Smooth muscle cell (in vitro differentiated cells): Measurements from ENCODE around the gene RAD51B. TPM values are rescaled to one million over a fixed set of nuclear protein-coding genes. Genes with fewer than 3 reads are reported as not detected.

Source experiments
- DNase-seq: peaks from one replicate; lab custom pipeline; 2025; ENCODE audit not compliant: unreplicated experiment; lab: John Stamatoyannopoulos, UW
- H2AFZ ChIP-seq: fragments of 200-600 bp; sonication (generic); 2 replicates; pipeline ENCODE4 v1.6.0; 2016; ENCODE audit warnings: antibody characterized with exemption, low read depth, mild to moderate bottlenecking
- H3F3A ChIP-seq: fragments of 200-600 bp; sonication (generic); 2 replicates; pipeline ENCODE4 v1.6.0; 2017; ENCODE audit warnings: antibody characterized with exemption, low read depth
- H3K27ac ChIP-seq: fragments of 200-600 bp; sonication (generic); 2 replicates; pipeline ENCODE4 v1.5.1; 2016; ENCODE audit warnings: low read depth, mild to moderate bottlenecking
- H3K27me3 ChIP-seq: fragments of 200-600 bp; sonication (generic); 2 replicates; pipeline ENCODE4 v1.6.1; 2016; ENCODE audit warnings: low read depth, mild to moderate bottlenecking
- H3K36me3 ChIP-seq: fragments of 200-600 bp; sonication (generic); 2 replicates; pipeline ENCODE4 v1.5.1; 2016; ENCODE audit warnings: low read depth
- H3K4me1 ChIP-seq: fragments of 200-600 bp; sonication (generic); 2 replicates; pipeline ENCODE4 v1.5.1; 2016; ENCODE audit warnings: low read depth
- H3K4me2 ChIP-seq: fragments of 200-600 bp; sonication (generic); 2 replicates; pipeline ENCODE4 v1.6.0; 2016; ENCODE audit warnings: mild to moderate bottlenecking
- H3K4me3 ChIP-seq: fragments of 200-600 bp; sonication (generic); 2 replicates; pipeline ENCODE4 v1.5.1; 2016; ENCODE audit warnings: mild to moderate bottlenecking
- H3K79me2 ChIP-seq: fragments of 200-600 bp; sonication (generic); 2 replicates; pipeline ENCODE4 v1.6.0; 2016; ENCODE audit warnings: low read depth, mild to moderate bottlenecking
- H3K9ac ChIP-seq: fragments of 200-600 bp; sonication (generic); 2 replicates; pipeline ENCODE4 v1.6.0; 2016; ENCODE audit warnings: low read depth
- H3K9me3 ChIP-seq: fragments of 200-600 bp; sonication (generic); replicated peaks from 2 replicates; pipeline ENCODE4 v1.5.1; 2016; ENCODE audit warnings: low read depth
- H4K20me1 ChIP-seq: fragments of 200-600 bp; sonication (generic); 2 replicates; pipeline ENCODE4 v1.6.0; 2016; ENCODE audit warnings: low read depth
- CTCF ChIP-seq: fragments of 200-600 bp; sonication (generic); IDR thresholded peaks from 2 replicates; pipeline ENCODE4 v1.5.1; 2017; ENCODE audit warnings: borderline replicate concordance, mild to moderate bottlenecking, antibody characterized with exemption; ENCODE audit not compliant: insufficient read depth, poor library complexity, severe bottlenecking
- WGBS: methylation state at CpG from one replicate; pipeline ENCODE4 v1.1.7; 2016; ENCODE audit warnings: low lambda C conversion rate; 5-methylcytosine and 5-hydroxymethylcytosine counted together
- polyA plus RNA-seq: library from polyadenylated mRNA; unstranded; fragments of >200 nt; fragmentation: Nextera tagmentation; extraction: Ambion mirVana; gene quantifications from 2 replicates; pipeline ENCODE4 v1.2.1, GENCODE V29; 2016
- total RNA-seq: library from RNA; depleted of rRNA; stranded (reverse); fragments of >200 nt; gene quantifications from 2 replicates; pipeline ENCODE4 v1.2.3, GENCODE V29; 2014

RAD51B gene
- total and polyA plus RNA-seq, 2 experiments from 2014 or later: 4.6 to 5.3 TPM

GRCh38 chr14:67917006-67917405, 97.4 kb downstream of the RAD51B start:
- H4K20me1 ChIP-seq: no peaks in the 10 kb centered on the region
- no peaks in the 10 kb centered on the region for H3K36me3 ChIP-seq
- H3K4me1 ChIP-seq: peaks cover 14% of the 10 kb centered on the region
- no peaks in the 10 kb centered on the region for H3K9me3 ChIP-seq
- no peak overlapping the region for H3K4me2 ChIP-seq
- no peak overlapping the region for H3K9ac ChIP-seq
- no peak overlapping the region for H3K27ac ChIP-seq
- no peaks in the 10 kb centered on the region for H3K27me3 ChIP-seq
- peaks cover 8% of the 10 kb centered on the region for H3F3A ChIP-seq
- no peak overlapping the region for H3K4me3 ChIP-seq
- H2AFZ ChIP-seq: no peak overlapping the region
- DNase-seq: no peak
- WGBS: over 99% methylated on average over 6 of the region's 6 CpGs
- H3K79me2 ChIP-seq: no peaks in the 10 kb centered on the region
- TF ChIP-seq CTCF: no peak

GRCh38 chr14:67918838-67919237, 99.3 kb downstream of the RAD51B start:
- Histone ChIP-seq H3K27me3 (no peaks in the 10 kb centered on the region), H2AFZ (peak overlapping the region; percentile 50), H3K9ac (no peak overlapping the region), H3K9me3 (no peaks in the 10 kb centered on the region), H3K27ac (peak overlapping the region; percentile 43), H3K4me1 (peaks cover 14% of the 10 kb centered on the region), H3K4me2 (peak overlapping the region; percentile 57), H3K36me3 (no peaks in the 10 kb centered on the region), H3K79me2 (no peaks in the 10 kb centered on the region), H3F3A (peaks cover 8% of the 10 kb centered on the region), H4K20me1 (no peaks in the 10 kb centered on the region), H3K4me3 (peak overlapping the region; percentile 7)
- TF ChIP-seq CTCF: no peak
- DNase-seq: no peak

- Histone ChIP-seq H3K36me3 (no peaks in the 10 kb centered on the region), H3K4me1 (peaks cover 14% of the 10 kb centered on the region), H3F3A (peaks cover 8% of the 10 kb centered on the region), H3K79me2 (no peaks in the 10 kb centered on the region), H3K9ac (no peak overlapping the region), H3K4me2 (peak overlapping the region; percentile 57), H3K9me3 (no peaks in the 10 kb centered on the region), H2AFZ (peak overlapping the region; percentile 50), H4K20me1 (no peaks in the 10 kb centered on the region), H3K27me3 (no peaks in the 10 kb centered on the region), H3K27ac (peak overlapping the region; percentile 43), H3K4me3 (peak overlapping the region; percentile 7)
- DNase-seq: no peak
- no peak for TF ChIP-seq CTCF
- 14% methylated on average over 7 of the region's 7 CpGs for whole genome bisulfite sequencing
Observed at GRCh38 chr14:67919259-67920032, 99.9 kb downstream of the RAD51B start.

- no peak overlapping the region for H3K9ac ChIP-seq
- no peak overlapping the region for H2AFZ ChIP-seq
- H3K27ac ChIP-seq: no peak overlapping the region
- H3K4me2 ChIP-seq: no peak overlapping the region
- no peak for DNase-seq
- no peak for TF ChIP-seq CTCF
- H3F3A ChIP-seq: no peaks in the 10 kb centered on the region
- H3K36me3 ChIP-seq: no peaks in the 10 kb centered on the region
- H3K27me3 ChIP-seq: no peaks in the 10 kb centered on the region
- no peaks in the 10 kb centered on the region for H3K9me3 ChIP-seq
- no peak overlapping the region for H3K4me3 ChIP-seq
- WGBS: 95% methylated on average over 3 of the region's 3 CpGs
- no peaks in the 10 kb centered on the region for H3K79me2 ChIP-seq
- no peaks in the 10 kb centered on the region for H3K4me1 ChIP-seq
- no peaks in the 10 kb centered on the region for H4K20me1 ChIP-seq
Observed at GRCh38 chr14:67926821-67927220, 107.2 kb downstream of the RAD51B start.
